ENCODE results near the gene CEACAM7. TPM values are rescaled to one million over a fixed set of nuclear protein-coding genes. Genes with fewer than 3 reads are reported as not detected.

Gene CEACAM7
- total RNA-seq, 1 experiment from 2014 or later, result 0.43 TPM

GRCh38 chr19:41688687-41689086 is 617 bp upstream of the CEACAM7 start:
- POLR2A ChIA-PET (ENCODE audit: low non-redundant PET), result no interaction called here
- intact Hi-C loops (cut with micrococcal nuclease; ENCODE audit: unreplicated experiment), result no loop called here
- Histone ChIP-seq H3K4me1 (ENCODE audit: insufficient read depth, low read length, poor library complexity, severe bottlenecking) (no peaks in the 10 kb centered on the region), H3K4me3 (ENCODE audit: low read depth, low read length, poor library complexity, severe bottlenecking) (no peak overlapping the region), H3K9me3 (ENCODE audit: low read depth, low read length, poor library complexity, severe bottlenecking) (no peaks in the 10 kb centered on the region), H3K36me3 (ENCODE audit: insufficient read depth, low read length, poor library complexity, severe bottlenecking) (no peaks in the 10 kb centered on the region), H3K27ac (ENCODE audit: low read depth, low read length, poor library complexity, severe bottlenecking) (no peak overlapping the region), H3K27me3 (replicated peaks; ENCODE audit: insufficient read depth, low read depth, low read length, poor library complexity) (no peaks in the 10 kb centered on the region)
- DNase-seq (ENCODE audit: low spot score), result no peak
- CTCF ChIA-PET, result no interaction called here
- TF ChIP-seq EZH2 (IDR thresholded peaks at IDR 0.05; ENCODE audit: borderline replicate concordance, low read depth, low read length, poor library complexity, severe bottlenecking), result no peak
- TF ChIP-seq, protein P1, sequence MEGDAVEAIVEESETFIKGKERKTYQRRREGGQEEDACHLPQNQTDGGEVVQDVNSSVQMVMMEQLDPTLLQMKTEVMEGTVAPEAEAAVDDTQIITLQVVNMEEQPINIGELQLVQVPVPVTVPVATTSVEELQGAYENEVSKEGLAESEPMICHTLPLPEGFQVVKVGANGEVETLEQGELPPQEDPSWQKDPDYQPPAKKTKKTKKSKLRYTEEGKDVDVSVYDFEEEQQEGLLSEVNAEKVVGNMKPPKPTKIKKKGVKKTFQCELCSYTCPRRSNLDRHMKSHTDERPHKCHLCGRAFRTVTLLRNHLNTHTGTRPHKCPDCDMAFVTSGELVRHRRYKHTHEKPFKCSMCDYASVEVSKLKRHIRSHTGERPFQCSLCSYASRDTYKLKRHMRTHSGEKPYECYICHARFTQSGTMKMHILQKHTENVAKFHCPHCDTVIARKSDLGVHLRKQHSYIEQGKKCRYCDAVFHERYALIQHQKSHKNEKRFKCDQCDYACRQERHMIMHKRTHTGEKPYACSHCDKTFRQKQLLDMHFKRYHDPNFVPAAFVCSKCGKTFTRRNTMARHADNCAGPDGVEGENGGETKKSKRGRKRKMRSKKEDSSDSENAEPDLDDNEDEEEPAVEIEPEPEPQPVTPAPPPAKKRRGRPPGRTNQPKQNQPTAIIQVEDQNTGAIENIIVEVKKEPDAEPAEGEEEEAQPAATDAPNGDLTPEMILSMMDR (conservative IDR thresholded peaks at IDR 0.05; ENCODE audit: low read depth, low read length), result no peak
- BruUV-seq (replicated peaks), result no TSS peak

DNA sequence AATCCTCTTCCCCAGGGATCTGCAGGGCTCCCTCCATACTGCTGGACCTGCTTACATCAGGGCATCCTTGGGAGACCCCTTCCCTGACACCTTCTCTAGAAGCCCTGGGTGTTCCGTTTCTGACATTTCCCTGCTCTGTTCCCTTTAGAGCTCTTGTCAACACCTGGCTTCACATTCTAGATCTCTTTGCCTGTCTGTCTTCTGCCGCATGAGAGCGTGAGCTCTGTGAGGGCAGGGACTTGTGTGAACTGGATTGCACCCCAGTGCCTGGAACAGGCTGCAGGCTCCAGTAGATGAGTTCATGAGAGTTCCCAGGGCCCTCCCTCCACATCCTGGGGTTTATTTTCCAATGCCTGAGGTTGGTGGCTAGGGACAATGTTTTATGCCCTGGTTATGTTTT is 651 bp downstream of the CEACAM7 start:
- Histone ChIP-seq H3K27ac (ENCODE audit: low read depth, low read length, poor library complexity, severe bottlenecking) (no peak overlapping the region), H3K36me3 (ENCODE audit: insufficient read depth, low read length, poor library complexity, severe bottlenecking) (no peaks in the 10 kb centered on the region), H3K27me3 (replicated peaks; ENCODE audit: insufficient read depth, low read depth, low read length, poor library complexity) (no peaks in the 10 kb centered on the region), H3K4me3 (ENCODE audit: low read depth, low read length, poor library complexity, severe bottlenecking) (no peak overlapping the region), H3K4me1 (ENCODE audit: insufficient read depth, low read length, poor library complexity, severe bottlenecking) (no peaks in the 10 kb centered on the region), H3K9me3 (ENCODE audit: low read depth, low read length, poor library complexity, severe bottlenecking) (no peaks in the 10 kb centered on the region)
- POLR2A ChIA-PET (ENCODE audit: low non-redundant PET), result no interaction called here
- CTCF ChIA-PET, result no interaction called here
- BruUV-seq (replicated peaks), result no TSS peak
- no peak for TF ChIP-seq EZH2 (IDR thresholded peaks at IDR 0.05; ENCODE audit: borderline replicate concordance, low read depth, low read length, poor library complexity, severe bottlenecking)
- TF ChIP-seq, protein P1 (conservative IDR thresholded peaks at IDR 0.05; ENCODE audit: low read depth, low read length), result no peak
- intact Hi-C loops (cut with micrococcal nuclease; ENCODE audit: unreplicated experiment), result no loop called here
- DNase-seq (ENCODE audit: low spot score), result no peak

DNA sequence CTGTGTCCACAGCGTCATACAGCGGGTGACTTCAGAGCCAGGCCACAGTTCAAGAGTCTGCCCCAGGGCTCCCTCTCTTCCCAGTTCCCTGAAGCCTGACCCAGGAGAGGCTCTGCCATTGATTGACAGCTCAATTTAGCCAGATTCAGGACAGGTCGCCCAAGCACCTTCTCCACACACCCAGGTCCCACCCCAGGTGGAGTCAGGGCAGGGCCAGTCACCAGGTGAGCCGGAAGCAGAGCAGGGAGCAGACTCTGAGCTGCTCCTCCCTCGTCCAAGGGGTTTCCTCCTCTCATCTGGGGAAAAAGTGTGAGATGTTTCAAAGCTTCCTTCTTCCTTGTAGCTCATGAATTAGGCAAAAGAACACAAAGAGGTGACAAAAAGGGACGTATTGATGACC is 5.6 kb downstream of the CEACAM7 start:
- ChIA-PET CTCF (no interaction called here), POLR2A (ENCODE audit: low non-redundant PET) (no interaction called here)
- no TSS peak for BruUV-seq (replicated peaks)

More for the DNA sequence above, 5.6 kb downstream of the CEACAM7 start:
- no peaks in the 10 kb centered on the region for H3K9me3 ChIP-seq (ENCODE audit: low read depth, low read length, poor library complexity, severe bottlenecking)
- H3K27me3 ChIP-seq (replicated peaks; ENCODE audit: insufficient read depth, low read depth, low read length, poor library complexity), result peaks cover 18% of the 10 kb centered on the region
- H3K27ac ChIP-seq (ENCODE audit: low read depth, low read length, poor library complexity, severe bottlenecking), result no peak overlapping the region
- no peak overlapping the region for H3K4me3 ChIP-seq (ENCODE audit: low read depth, low read length, poor library complexity, severe bottlenecking)
- TF ChIP-seq, protein P1 (conservative IDR thresholded peaks at IDR 0.05; ENCODE audit: low read depth, low read length), result no peak
- no peak for TF ChIP-seq EZH2 (IDR thresholded peaks at IDR 0.05; ENCODE audit: borderline replicate concordance, low read depth, low read length, poor library complexity, severe bottlenecking)
- DNase-seq (ENCODE audit: low spot score), result no peak
- H3K36me3 ChIP-seq (ENCODE audit: insufficient read depth, low read length, poor library complexity, severe bottlenecking), result no peaks in the 10 kb centered on the region
- intact Hi-C loops (cut with micrococcal nuclease; ENCODE audit: unreplicated experiment), result no loop called here
- H3K4me1 ChIP-seq (ENCODE audit: insufficient read depth, low read length, poor library complexity, severe bottlenecking), result no peaks in the 10 kb centered on the region
